ENCODE results near the gene RFX8.

DNA sequence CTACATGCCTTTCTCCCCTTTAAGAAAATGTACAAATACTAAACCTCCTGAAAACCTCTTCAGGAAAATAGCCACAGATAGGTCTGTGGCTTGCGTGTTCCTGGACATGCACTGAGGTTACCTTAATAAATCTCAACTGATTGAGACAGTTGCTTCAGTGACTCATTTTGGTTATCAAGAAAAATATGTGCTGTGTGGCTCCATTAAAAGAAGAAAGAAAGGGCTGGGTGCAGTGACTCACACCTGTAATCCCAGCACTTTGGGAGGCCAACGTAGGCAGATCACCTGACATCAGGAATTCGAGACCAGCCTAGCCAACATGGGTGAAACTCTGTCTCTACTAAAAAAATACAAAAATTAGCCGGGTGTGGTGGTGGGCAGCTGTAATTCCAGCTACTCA, 114.7 kb downstream of the RFX8 start:
- TF ChIP-seq POLR2A (IDR thresholded peaks at IDR 0.05), result no peak
- TF ChIP-seq, protein P1, sequence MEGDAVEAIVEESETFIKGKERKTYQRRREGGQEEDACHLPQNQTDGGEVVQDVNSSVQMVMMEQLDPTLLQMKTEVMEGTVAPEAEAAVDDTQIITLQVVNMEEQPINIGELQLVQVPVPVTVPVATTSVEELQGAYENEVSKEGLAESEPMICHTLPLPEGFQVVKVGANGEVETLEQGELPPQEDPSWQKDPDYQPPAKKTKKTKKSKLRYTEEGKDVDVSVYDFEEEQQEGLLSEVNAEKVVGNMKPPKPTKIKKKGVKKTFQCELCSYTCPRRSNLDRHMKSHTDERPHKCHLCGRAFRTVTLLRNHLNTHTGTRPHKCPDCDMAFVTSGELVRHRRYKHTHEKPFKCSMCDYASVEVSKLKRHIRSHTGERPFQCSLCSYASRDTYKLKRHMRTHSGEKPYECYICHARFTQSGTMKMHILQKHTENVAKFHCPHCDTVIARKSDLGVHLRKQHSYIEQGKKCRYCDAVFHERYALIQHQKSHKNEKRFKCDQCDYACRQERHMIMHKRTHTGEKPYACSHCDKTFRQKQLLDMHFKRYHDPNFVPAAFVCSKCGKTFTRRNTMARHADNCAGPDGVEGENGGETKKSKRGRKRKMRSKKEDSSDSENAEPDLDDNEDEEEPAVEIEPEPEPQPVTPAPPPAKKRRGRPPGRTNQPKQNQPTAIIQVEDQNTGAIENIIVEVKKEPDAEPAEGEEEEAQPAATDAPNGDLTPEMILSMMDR (IDR thresholded peaks at IDR 0.05 in 4 of 5, conservative IDR thresholded peaks at IDR 0.05 in 1 of 5), result no peak

All from gastrocnemius medialis (tissue), 4 donors.